Spleen (tissue), 11 donors: ENCODE data around the gene SPATA21. TPM values are rescaled to one million over a fixed set of nuclear protein-coding genes. Genes with fewer than 3 reads are reported as not detected.

ENCODE experiments used
- DNase-seq: peaks from one replicate; pipeline ENCODE4 v3.0.0-alpha.2; 2020
- H3K27ac ChIP-seq, 8 donors: fragments of 200-600 bp; sonication (generic) in 7 of 8; 1 replicate in 4 of 8; 2 replicates in 4 of 8; pipeline versions ENCODE4 v1.5.0 to v1.8.0; 2016 to 2021; ENCODE audit warnings: inconsistent platforms in 4 of 8, mild to moderate bottlenecking in 4 of 8, moderate library complexity in 1 of 8
- H3K27me3 ChIP-seq, 7 donors: fragments of 200-600 bp; sonication (generic) in 6 of 7; replicated peaks in 1 of 7; 1 replicate in 4 of 7; 2 replicates in 3 of 7; pipeline versions ENCODE4 v1.5.0 to v1.8.0; 2016 to 2021; ENCODE audit warnings: inconsistent platforms in 3 of 7, mild to moderate bottlenecking in 1 of 7
- H3K36me3 ChIP-seq, 6 donors: fragments of 200-600 bp; sonication (generic) in 5 of 6; 1 replicate in 4 of 6; 2 replicates in 2 of 6; pipeline versions ENCODE4 v1.5.0 to v1.8.0; 2016 to 2021; ENCODE audit warnings: inconsistent platforms in 2 of 6
- H3K4me1 ChIP-seq, 6 donors: fragments of 200-600 bp; sonication (generic) in 5 of 6; 1 replicate in 3 of 6; 2 replicates in 3 of 6; pipeline versions ENCODE4 v1.5.0 to v1.8.0; 2016 to 2021; ENCODE audit warnings: inconsistent platforms in 3 of 6
- H3K4me3 ChIP-seq, 8 donors: fragments of 200-600 bp; sonication (generic) in 7 of 8; 1 replicate in 4 of 8; 2 replicates in 4 of 8; pipeline versions ENCODE4 v1.5.0 to v1.8.0; 2016 to 2021; ENCODE audit warnings: inconsistent platforms in 4 of 8, mild to moderate bottlenecking in 4 of 8, moderate library complexity in 2 of 8
- H3K9me3 ChIP-seq, 8 donors: fragments of 200-600 bp; sonication (generic) in 7 of 8; 1 replicate in 4 of 8; 2 replicates in 4 of 8; pipeline versions ENCODE4 v1.5.0 to v1.8.0; 2016 to 2021; ENCODE audit warnings: inconsistent platforms in 4 of 8
- POLR2A ChIP-seq, 3 donors: fragments of 450-650 bp; IDR thresholded peaks; one replicate each; pipeline ENCODE4 v1.5.1; 2017; ENCODE audit warnings: antibody characterized with exemption in 3 of 3, mild to moderate bottlenecking in 1 of 3
- POLR2AphosphoS5 ChIP-seq, 3 donors: sonication (generic); formaldehyde crosslinking; IDR thresholded peaks; one replicate each; pipeline ENCODE4 v1.5.1; 2017; ENCODE audit warnings: antibody characterized with exemption in 3 of 3
- WGBS, 5 donors: extraction: QIAGEN DNeasy Blood & Tissue Kit in 3 of 5; methylation state at CpG; one replicate each; pipeline versions ENCODE4 v1.1.5 to v1.1.7; 2013 to 2018; 5-methylcytosine and 5-hydroxymethylcytosine counted together
- intact Hi-C: fragments of 100-400 bp; cut with DNase I; formaldehyde crosslinking; loops from one replicate; pipeline ENCODE4 v1.15.0; 2023; ENCODE audit warnings: low total_unique reads
- polyA plus RNA-seq, 3 donors: library from polyadenylated mRNA; stranded (reverse); fragments of 200-250 nt; gene quantifications; one replicate each; pipeline ENCODE4 v1.2.1, GENCODE V29; 2013
- total RNA-seq, 7 donors: library from RNA; depleted of rRNA in 3 of 7; stranded (reverse); fragments of >200 nt in 3 of 7; fragmentation: NEBNext Ultra II Directional in 4 of 7; extraction: Animal tissue kit (Norgen Biotek cat#: 25700) in 4 of 7; gene quantifications; one replicate each; pipeline versions ENCODE4 v1.1.0 to v1.2.1, GENCODE V29; 2016 to 2021
- TF ChIP-seq, protein P1 (sequence below), 11 experiments: fragments of 200-600 bp in 7 of 11; fragments of 450-650 bp in 4 of 11; sonication (generic) in 4 of 11; IDR thresholded peaks in 8 of 11; conservative IDR thresholded peaks in 3 of 11; 1 replicate in 7 of 11; 2 replicates in 4 of 11; pipeline versions ENCODE4 v1.4.0 to v1.8.0; 2016 to 2021; ENCODE audit warnings: antibody characterized with exemption in 11 of 11, inconsistent platforms in 4 of 11, mild to moderate bottlenecking in 1 of 11
- donor health status: healthy with polysubstance abuse.
- donor health status: DM: no; HTN: no; CAD: no; lungs with moderate emphysema.
- donor health status: DM: no; HTN: no; CAD: no.
- donor health status: Bipolar disorder and iron deficiency.
- donor health status: healthy.
- donor health status: DM: no; HTN: no; CAD: no.
- donor health status: DM: yes; HTN: yes; CAD: no.

Gene SPATA21
- total and polyA plus RNA-seq, 10 donors, result 0.13 to 0.32 (median 0.24) TPM; not detected in 6

DNA sequence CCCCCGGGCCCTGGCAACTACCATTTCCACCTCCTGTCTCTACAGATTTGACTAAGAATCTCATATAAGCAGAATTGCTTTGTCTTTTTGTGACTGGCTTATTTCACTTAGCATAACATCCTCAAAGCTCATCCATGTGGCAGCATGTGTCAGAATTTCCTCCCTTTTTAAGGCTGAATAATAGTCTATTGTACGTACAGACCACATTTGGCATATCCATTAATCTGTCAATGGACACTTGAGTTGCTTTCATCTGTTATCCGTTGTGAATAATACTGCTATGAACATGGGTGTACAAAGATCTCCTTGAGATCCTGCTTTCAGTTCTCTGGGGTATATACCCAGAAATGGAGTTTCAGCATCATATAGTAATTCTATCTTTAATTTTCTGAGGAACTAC, 24.0 kb downstream of the SPATA21 start:
- intact Hi-C loops, result no loop called here
- Histone ChIP-seq H3K4me1 (peaks cover 0 to 8% (median 2%) of the 10 kb centered on the region in 6 donors), H3K9me3 (no peaks in the 10 kb centered on the region), H3K36me3 (no peaks in the 10 kb centered on the region), H3K27me3 (no peaks in the 10 kb centered on the region), H3K4me3 (no peak overlapping the region), H3K27ac (no peak overlapping the region)
- TF ChIP-seq POLR2A (IDR thresholded peaks at IDR 0.05) (no peak), POLR2AphosphoS5 (IDR thresholded peaks at IDR 0.05) (no peak)
- TF ChIP-seq, protein P1, sequence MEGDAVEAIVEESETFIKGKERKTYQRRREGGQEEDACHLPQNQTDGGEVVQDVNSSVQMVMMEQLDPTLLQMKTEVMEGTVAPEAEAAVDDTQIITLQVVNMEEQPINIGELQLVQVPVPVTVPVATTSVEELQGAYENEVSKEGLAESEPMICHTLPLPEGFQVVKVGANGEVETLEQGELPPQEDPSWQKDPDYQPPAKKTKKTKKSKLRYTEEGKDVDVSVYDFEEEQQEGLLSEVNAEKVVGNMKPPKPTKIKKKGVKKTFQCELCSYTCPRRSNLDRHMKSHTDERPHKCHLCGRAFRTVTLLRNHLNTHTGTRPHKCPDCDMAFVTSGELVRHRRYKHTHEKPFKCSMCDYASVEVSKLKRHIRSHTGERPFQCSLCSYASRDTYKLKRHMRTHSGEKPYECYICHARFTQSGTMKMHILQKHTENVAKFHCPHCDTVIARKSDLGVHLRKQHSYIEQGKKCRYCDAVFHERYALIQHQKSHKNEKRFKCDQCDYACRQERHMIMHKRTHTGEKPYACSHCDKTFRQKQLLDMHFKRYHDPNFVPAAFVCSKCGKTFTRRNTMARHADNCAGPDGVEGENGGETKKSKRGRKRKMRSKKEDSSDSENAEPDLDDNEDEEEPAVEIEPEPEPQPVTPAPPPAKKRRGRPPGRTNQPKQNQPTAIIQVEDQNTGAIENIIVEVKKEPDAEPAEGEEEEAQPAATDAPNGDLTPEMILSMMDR (IDR thresholded peaks at IDR 0.05 in 8 of 11, conservative IDR thresholded peaks at IDR 0.05 in 3 of 11), result no peak
- WGBS, 5 donors, result 84 to 92% (median 87%) methylated on average over 3 of the region's 3 CpGs
- no peak for DNase-seq

DNA sequence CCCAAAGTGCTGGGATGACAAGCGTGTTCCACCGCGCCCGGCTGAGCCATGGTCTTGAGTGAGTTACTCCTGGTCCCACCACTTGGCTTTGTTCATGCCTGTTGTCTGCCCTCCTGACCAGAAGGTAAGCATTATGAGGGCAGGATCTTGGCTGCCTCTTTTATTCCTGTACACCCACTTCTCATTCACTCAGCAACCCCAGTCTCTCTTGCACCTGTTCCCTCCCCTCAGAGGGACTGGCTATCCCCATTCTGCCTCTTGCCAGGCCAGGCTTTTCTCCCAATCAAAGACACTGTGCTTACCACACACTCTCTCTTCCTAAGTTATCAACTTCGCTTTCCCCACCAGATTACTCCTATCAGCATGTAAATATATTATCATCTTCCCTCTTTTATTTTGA, 26.4 kb downstream of the SPATA21 start:
- Histone ChIP-seq H3K27ac (no peak overlapping the region), H3K4me3 (no peak overlapping the region), H3K27me3 (no peaks in the 10 kb centered on the region), H3K36me3 (no peaks in the 10 kb centered on the region), H3K4me1 (peaks cover 0 to 8% (median 2%) of the 10 kb centered on the region in 6 donors), H3K9me3 (no peaks in the 10 kb centered on the region)
- DNase-seq, result no peak
- intact Hi-C loops, result no loop called here
- WGBS, 5 donors, result 93 to 97% (median 96%) methylated on average over 5 of the region's 5 CpGs
- TF ChIP-seq, protein P1 (IDR thresholded peaks at IDR 0.05 in 8 of 11, conservative IDR thresholded peaks at IDR 0.05 in 3 of 11), result no peak
- TF ChIP-seq POLR2AphosphoS5 (IDR thresholded peaks at IDR 0.05), result no peak
- TF ChIP-seq POLR2A (IDR thresholded peaks at IDR 0.05), result no peak

- Histone ChIP-seq H3K4me1 (peaks cover 0 to 8% (median 2%) of the 10 kb centered on the region in 6 donors), H3K4me3 (no peak overlapping the region), H3K27ac (no peak overlapping the region), H3K9me3 (no peaks in the 10 kb centered on the region), H3K27me3 (no peaks in the 10 kb centered on the region), H3K36me3 (no peaks in the 10 kb centered on the region)
- no peak for DNase-seq
- 87 to 92% (median 89%) methylated on average over 17 to 25 of the region's 25 CpGs for WGBS, 5 donors
- intact Hi-C loops, result no loop called here
- no peak for TF ChIP-seq POLR2A (IDR thresholded peaks at IDR 0.05)
- TF ChIP-seq, protein P1 (IDR thresholded peaks at IDR 0.05 in 8 of 11, conservative IDR thresholded peaks at IDR 0.05 in 3 of 11), result no peak
- TF ChIP-seq POLR2AphosphoS5 (IDR thresholded peaks at IDR 0.05), result no peak
Measured at GRCh38 chr1:16409536-16410152, 27.6 kb downstream of the SPATA21 start.

DNA sequence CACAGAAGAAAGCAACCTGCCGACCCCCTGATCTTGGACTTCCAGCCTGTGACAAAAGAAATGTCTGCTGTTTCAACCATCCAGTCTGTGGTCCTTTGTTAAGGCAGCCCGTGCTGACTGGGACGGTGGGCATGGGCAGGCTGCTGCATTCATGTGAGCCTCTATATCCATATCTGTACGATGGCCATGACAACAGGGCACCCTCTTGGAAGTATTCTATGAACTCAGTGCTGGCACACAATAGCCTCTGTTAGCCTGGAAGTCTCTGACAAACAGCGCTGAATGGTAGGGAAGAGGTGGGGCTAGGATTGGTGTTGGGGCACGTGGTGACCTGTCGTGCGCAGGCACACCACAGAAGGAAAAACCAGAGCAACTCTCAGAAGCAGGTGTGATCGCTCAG, 30.4 kb downstream of the SPATA21 start:
- TF ChIP-seq, protein P1 (IDR thresholded peaks at IDR 0.05 in 8 of 11, conservative IDR thresholded peaks at IDR 0.05 in 3 of 11), result no peak
- TF ChIP-seq POLR2A (IDR thresholded peaks at IDR 0.05), result no peak
- no peak for TF ChIP-seq POLR2AphosphoS5 (IDR thresholded peaks at IDR 0.05)
- H3K27ac ChIP-seq, result no peak overlapping the region
- H3K27me3 ChIP-seq, result no peaks in the 10 kb centered on the region
- 85 to 96% (median 92%) methylated on average over 9 of the region's 9 CpGs for whole genome bisulfite sequencing, 5 donors
- H3K9me3 ChIP-seq, result no peaks in the 10 kb centered on the region
- intact Hi-C loops, result no loop called here
- no peaks in the 10 kb centered on the region for H3K36me3 ChIP-seq
- no peak for DNase-seq
- no peak overlapping the region for H3K4me3 ChIP-seq
- peaks cover 0 to 14% (median 4%) of the 10 kb centered on the region in 6 donors for H3K4me1 ChIP-seq
